Gastroesophageal sphincter (tissue), 4 donors: ENCODE measurements around the gene TMEM171. TPM values are rescaled to one million over a fixed set of nuclear protein-coding genes. Genes with fewer than 3 reads are reported as not detected.

Experiments used
- ATAC-seq: fragments of 150-250 bp; one replicate; pipeline ENCODE4 v1.9.1; 2016; ENCODE audit warnings: mild to moderate bottlenecking, moderate library complexity
- H3K27ac ChIP-seq, 4 donors: fragments of 200-600 bp; sonication (generic) in 3 of 4; 1 replicate in 3 of 4; 2 replicates in 1 of 4; pipeline ENCODE4 v1.5.1; 2016 to 2019
- H3K27me3 ChIP-seq: fragments of 200-600 bp; sonication (generic); one replicate; pipeline ENCODE4 v1.5.1; 2019
- H3K36me3 ChIP-seq, 2 donors: fragments of 200-600 bp; sonication (generic); one replicate each; pipeline ENCODE4 v1.5.1; 2019; ENCODE audit warnings: control low read depth in 1 of 2
- H3K4me1 ChIP-seq, 3 donors: fragments of 200-600 bp; sonication (generic); 1 replicate in 2 of 3; 2 replicates in 1 of 3; pipeline ENCODE4 v1.5.1; 2016 to 2019; ENCODE audit warnings: control low read depth in 2 of 3
- H3K4me3 ChIP-seq, 2 donors: fragments of 200-600 bp; sonication (generic); one replicate each; pipeline ENCODE4 v1.5.1; 2019; ENCODE audit warnings: mild to moderate bottlenecking in 1 of 2, moderate library complexity in 1 of 2
- H3K9me3 ChIP-seq, 3 donors: fragments of 200-600 bp; sonication (generic); one replicate each; pipeline ENCODE4 v1.5.1; 2017 to 2019; ENCODE audit warnings: control low read depth in 2 of 3
- CTCF ChIP-seq, 4 experiments: fragments of 200-600 bp in 2 of 4; fragments of 450-650 bp in 2 of 4; sonication (generic) in 1 of 4; IDR thresholded peaks; one replicate each; pipeline ENCODE4 v1.5.1; 2017 to 2019; ENCODE audit warnings: antibody characterized with exemption in 4 of 4, mild to moderate bottlenecking in 2 of 4, moderate library complexity in 2 of 4
- EP300 ChIP-seq: sonication (generic); formaldehyde crosslinking; IDR thresholded peaks from one replicate; pipeline ENCODE4 v1.6.1; 2017; ENCODE audit warnings: antibody characterized with exemption, mild to moderate bottlenecking
- POLR2A ChIP-seq, 2 donors: fragments of 450-650 bp; IDR thresholded peaks; one replicate each; pipeline ENCODE4 v1.6.1; 2017; ENCODE audit warnings: antibody characterized with exemption in 2 of 2, mild to moderate bottlenecking in 2 of 2, moderate library complexity in 1 of 2
- POLR2AphosphoS5 ChIP-seq: sonication (generic); formaldehyde crosslinking; IDR thresholded peaks from one replicate; pipeline ENCODE4 v1.6.1; 2017; ENCODE audit warnings: antibody characterized with exemption
- WGBS, 2 donors: methylation state at CpG; one replicate each; pipeline ENCODE4 v1.1.5; 2018; ENCODE audit warnings: low coverage in 1 of 2; 5-methylcytosine and 5-hydroxymethylcytosine counted together
- total RNA-seq, 4 donors: library from RNA; depleted of rRNA; stranded (reverse); fragments of >200 nt; gene quantifications; one replicate each; pipeline ENCODE4 v1.1.0, GENCODE V29; 2016

Gene TMEM171
- total RNA-seq, 4 donors from 2014 or later = 0.84 TPM; not detected in 3

- H3K27ac ChIP-seq = no peak overlapping the region
- TF ChIP-seq CTCF (IDR thresholded peaks at IDR 0.05) (no peak), EP300 (no peak), POLR2AphosphoS5 (no peak), POLR2A (IDR thresholded peaks at IDR 0.05) (no peak)
- 81 to 100% methylated on average over 1 to 2 of the region's 2 CpGs for WGBS, 2 donors
- peaks cover 61% of the 10 kb centered on the region for H3K27me3 ChIP-seq
- no peaks in the 10 kb centered on the region for H3K36me3 ChIP-seq
- no peaks in the 10 kb centered on the region for H3K4me1 ChIP-seq
- H3K4me3 ChIP-seq = no peak overlapping the region
- no peaks in the 10 kb centered on the region for H3K9me3 ChIP-seq
- ATAC-seq = no peak
Measured at GRCh38 chr5:73176250-73176649, 55.9 kb downstream of the TMEM171 start.

- no peaks in the 10 kb centered on the region for H3K9me3 ChIP-seq
- 80 to 90% methylated on average over 1 to 2 of the region's 5 CpGs for WGBS, 2 donors
- ATAC-seq = no peak
- no peaks in the 10 kb centered on the region for H3K4me1 ChIP-seq
- H3K27me3 ChIP-seq = peaks cover 49% of the 10 kb centered on the region
- H3K4me3 ChIP-seq = no peak overlapping the region
- H3K36me3 ChIP-seq = no peaks in the 10 kb centered on the region
- TF ChIP-seq POLR2AphosphoS5 (no peak), CTCF (IDR thresholded peaks at IDR 0.05) (no peak), POLR2A (IDR thresholded peaks at IDR 0.05) (no peak)
- H3K27ac ChIP-seq = no peak overlapping the region
Measured at GRCh38 chr5:73178265-73178664, 57.9 kb downstream of the TMEM171 start.

GRCh38 chr5:73179730-73180129, 59.4 kb downstream of the TMEM171 start:
- WGBS, 2 donors = 54 to 64% methylated on average over 3 of the region's 3 CpGs
- TF ChIP-seq POLR2A (IDR thresholded peaks at IDR 0.05) (no peak), POLR2AphosphoS5 (no peak), EP300 (no peak), CTCF (IDR thresholded peaks at IDR 0.05) (no peak)
- no peak for ATAC-seq
- H3K27ac ChIP-seq = no peak overlapping the region
- H3K27me3 ChIP-seq = peaks cover 55% of the 10 kb centered on the region
- H3K4me1 ChIP-seq = no peaks in the 10 kb centered on the region
- H3K36me3 ChIP-seq = no peaks in the 10 kb centered on the region
- no peak overlapping the region for H3K4me3 ChIP-seq
- H3K9me3 ChIP-seq = peaks cover 0 to 11% (median 0%) of the 10 kb centered on the region in 3 donors

- peaks cover 0 to 14% (median 0%) of the 10 kb centered on the region in 3 donors for H3K9me3 ChIP-seq
- no peak overlapping the region for H3K27ac ChIP-seq
- ATAC-seq = no peak
- no peaks in the 10 kb centered on the region for H3K4me1 ChIP-seq
- peaks cover 47% of the 10 kb centered on the region for H3K27me3 ChIP-seq
- H3K36me3 ChIP-seq = no peaks in the 10 kb centered on the region
- no peak for TF ChIP-seq CTCF (IDR thresholded peaks at IDR 0.05)
- TF ChIP-seq POLR2A (IDR thresholded peaks at IDR 0.05) = no peak
- TF ChIP-seq POLR2AphosphoS5 = no peak
- no peak for TF ChIP-seq EP300
- H3K4me3 ChIP-seq = no peak overlapping the region
Measured at GRCh38 chr5:73180566-73180965, 60.2 kb downstream of the TMEM171 start.

Other genes starting within 250 kb of the TMEM171 start
- gene FCHO2, start 164.5 kb upstream of the TMEM171 start, total RNA-seq = 10 to 100 TPM; 27.3 to 36.3 (median 30.1) TPM
- gene TMEM174, start 52.6 kb downstream of the TMEM171 start, total RNA-seq = not detected